GM21825 (cell line): ENCODE measurements around the gene SHTN1.

ENCODE experiments used
- ATAC-seq: cut with Tn5 transposase; IDR thresholded peaks from one replicate; pipeline ENCODE4 v1.9.1; 2021; ENCODE audit warnings: mild to moderate bottlenecking, moderate library complexity; ENCODE audit not compliant: unreplicated experiment

Gene SHTN1

DNA sequence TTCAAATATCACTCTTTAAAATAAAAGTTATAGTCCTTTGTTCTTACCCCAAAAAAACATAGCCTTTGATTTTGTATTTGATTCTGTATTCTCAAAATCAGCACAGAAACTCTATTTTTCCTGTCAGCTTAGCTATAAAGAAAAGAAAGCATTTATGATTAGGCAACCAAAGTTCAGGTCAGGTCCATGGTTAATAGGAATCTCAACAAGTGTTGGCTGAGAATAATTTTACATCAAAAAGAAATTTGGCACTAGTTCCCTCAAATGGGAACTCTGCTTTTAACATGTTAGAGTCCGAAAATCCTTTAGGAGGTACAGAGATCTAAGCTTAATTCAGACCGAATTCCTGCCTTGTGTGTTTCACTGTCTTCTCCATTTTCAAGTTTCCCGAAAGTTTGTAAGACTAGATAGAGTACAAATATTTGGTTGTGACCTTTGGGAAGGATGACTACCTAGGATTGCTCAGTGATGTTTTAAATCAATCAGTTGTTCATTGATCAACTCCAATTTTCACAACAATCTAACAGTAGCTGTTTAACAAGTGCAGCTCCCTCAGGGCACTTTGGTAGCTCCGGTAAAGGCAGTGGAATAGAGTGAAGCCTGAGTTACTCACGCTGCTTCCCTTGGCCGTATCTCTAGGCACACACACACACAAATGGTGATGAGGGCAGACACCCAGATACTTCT lies 164.5 kb downstream of the SHTN1 start:
- no peak for ATAC-seq

DNA sequence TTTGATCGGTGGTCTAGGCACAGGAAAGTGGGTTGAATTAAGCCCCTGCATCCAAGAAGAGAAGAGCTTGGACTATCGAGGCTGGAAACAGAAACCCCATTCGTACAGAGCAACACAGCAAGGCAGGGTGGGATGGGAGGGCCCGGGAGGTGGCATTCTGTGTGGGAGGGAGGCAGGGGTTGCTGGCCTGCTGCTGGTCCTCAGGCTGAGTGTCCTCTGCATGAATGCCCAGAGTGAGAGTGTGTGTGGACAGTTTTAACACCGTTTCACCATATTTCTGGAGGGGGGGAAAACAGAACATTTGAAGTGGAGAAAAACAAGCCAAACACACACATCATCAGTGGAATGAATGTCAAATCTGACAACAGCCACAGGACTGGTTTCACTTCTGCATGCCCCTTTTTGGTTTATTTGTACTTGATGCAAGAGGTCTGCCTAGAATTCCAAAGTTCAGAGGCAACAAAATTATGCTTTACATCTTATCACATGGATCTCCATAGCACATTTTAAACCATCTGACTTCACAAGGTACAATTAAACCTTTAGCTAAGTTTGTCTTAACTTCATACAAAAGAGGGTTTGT lies 166.8 kb downstream of the SHTN1 start:
- ATAC-seq = peak; percentile 80

DNA sequence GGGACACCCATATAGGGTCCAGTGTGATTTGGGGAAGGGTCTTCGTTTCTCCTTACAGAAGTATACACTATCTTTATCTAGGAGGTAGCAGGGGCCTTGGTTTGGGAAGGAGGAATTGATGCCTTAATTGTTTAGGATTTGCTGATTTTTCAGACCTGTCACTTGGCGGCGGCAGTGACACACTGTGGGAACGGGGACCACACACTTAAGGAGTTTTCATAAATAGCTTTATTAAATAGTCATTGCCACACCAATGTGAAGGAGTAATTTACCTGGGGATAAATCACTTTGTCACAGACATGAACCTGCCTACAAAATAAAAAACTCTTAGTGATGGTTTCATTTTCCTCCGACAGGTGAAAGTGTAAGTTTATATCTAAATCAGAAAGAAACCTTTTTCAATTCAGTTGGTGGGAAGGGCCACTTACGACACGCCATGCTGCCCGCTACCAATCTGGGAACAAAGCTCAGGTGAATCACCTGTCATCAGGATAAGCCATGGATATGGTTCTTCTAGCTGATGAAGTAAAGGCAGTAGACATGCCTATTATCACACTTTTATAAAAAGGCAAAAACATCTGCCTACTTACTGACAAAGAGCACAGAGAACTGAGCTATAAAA lies 168.0 kb downstream of the SHTN1 start:
- ATAC-seq = no peak

DNA sequence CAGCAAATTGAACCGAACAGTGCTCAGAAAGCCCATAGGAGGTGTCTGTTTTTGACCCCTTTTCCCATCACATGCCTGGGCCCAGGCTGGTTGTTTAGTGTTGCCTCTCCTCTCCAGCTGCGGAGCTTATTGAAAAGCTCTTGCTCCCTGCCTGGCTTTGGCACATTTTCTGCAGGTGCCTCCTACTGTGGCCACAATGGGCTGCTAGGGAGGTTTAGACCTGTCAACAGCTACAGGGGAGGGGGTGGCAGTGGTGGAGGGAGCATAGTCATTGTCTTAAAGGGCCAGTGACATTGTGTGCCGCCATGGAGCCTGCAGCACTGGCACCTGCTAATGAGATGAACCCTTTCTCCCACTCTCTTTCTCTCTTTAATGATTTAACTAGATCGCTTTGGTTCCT lies 168.9 kb downstream of the SHTN1 start:
- no peak for ATAC-seq

DNA sequence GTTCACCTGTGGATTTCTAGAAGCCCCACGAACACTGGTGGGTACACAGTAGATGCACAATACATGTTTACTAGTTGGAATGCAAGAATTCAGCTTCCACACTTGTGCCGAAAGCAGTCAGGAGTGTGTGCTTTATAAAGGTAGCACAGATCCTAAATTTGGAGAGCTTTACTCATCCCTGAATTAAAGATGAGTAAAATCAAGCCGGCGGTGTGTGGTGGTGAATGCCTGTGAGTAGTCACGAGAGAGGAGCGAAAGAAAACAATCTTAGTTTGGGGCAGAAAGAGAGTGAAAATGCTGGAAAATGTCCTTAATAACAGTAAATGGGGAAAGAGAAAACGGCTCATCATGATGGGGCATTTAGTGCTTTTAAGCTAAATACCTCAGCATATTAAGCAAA lies 169.3 kb downstream of the SHTN1 start:
- ATAC-seq = no peak

DNA sequence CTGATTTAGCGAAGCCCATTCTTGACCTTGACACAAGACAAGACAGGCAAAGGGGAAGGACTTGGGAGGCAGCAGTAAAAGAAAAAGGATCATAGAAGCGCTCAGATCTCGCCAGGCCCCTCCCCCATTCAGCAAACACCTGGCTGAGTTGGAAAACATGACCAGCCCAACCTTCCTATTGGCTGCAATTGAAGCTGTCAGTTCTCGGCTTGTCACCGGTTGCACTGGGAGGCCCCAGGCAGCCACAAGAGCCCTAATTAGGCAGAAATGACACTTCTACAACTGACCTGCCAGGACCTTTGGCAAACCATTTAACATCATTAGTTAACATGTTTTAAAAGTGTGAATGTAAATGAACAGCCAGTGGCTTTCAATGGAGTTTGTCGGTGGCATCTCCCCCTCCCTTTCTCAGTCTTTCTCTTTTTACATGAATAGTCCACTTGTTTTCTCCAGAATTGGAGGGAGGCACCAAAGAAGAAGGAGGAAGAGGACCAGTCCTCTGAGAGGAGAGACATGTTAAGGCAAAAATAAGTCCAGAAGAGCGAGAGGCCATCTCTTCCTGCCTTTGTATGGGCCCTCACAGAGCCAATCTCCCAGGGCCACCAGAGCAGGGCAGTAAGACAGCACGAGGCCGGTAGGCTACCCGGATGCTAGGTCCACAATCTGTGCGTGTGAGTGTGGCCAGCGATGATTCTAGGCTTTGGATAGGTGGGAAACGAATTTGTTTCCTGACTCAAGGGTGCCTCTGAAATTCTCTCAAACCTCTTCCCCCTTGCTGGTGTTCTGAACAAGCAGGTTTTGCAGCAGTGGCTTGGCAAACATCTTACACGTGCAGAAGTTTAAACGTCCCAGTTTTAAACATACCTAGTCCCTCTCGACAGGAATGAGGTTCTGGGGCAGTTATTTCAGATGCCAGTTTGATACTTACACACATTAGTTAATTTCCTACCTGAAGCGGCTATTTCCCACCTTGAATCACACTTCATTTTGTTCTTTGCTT lies 170.7 kb downstream of the SHTN1 start:
- ATAC-seq = no peak

DNA sequence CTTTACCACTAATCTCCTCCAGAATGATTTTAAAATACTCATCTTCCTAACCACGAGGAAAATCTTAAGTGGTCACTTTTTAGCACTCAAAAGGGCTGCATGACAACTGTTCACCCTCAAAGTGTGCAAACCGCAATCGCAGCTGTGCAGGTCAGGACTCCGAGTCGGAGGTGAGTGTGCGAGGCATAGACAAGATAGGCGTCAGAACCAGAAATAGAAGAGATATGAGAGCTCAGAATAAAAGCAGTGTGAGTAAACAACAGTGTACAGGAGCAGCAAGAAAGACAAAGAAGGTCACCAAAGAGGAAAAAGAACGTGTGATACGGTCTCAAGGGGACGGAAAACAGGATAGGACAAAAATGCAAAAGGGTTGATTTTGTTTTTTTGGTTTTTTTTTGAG lies 173.2 kb downstream of the SHTN1 start:
- ATAC-seq = no peak
